CD4-positive, alpha-beta T cell treated with Interleukin-12 subunit alpha and Interleukin-12 subunit beta, for 1 hour (primary cell): ENCODE data around the gene MAP2K5.
A peak's percentile ranks its signal among the peaks of the same experiment; 100 is the strongest.

Experiments
- DNase-seq: peaks from one replicate; pipeline ENCODE4 v3.0.0-alpha.2; 2020

Gene MAP2K5

GRCh38 chr15:67827562-67828277, 285.2 kb downstream of the MAP2K5 start:
- DNase-seq: no peak

GRCh38 chr15:67828278-67828968, 285.9 kb downstream of the MAP2K5 start:
- no peak for DNase-seq

DNA sequence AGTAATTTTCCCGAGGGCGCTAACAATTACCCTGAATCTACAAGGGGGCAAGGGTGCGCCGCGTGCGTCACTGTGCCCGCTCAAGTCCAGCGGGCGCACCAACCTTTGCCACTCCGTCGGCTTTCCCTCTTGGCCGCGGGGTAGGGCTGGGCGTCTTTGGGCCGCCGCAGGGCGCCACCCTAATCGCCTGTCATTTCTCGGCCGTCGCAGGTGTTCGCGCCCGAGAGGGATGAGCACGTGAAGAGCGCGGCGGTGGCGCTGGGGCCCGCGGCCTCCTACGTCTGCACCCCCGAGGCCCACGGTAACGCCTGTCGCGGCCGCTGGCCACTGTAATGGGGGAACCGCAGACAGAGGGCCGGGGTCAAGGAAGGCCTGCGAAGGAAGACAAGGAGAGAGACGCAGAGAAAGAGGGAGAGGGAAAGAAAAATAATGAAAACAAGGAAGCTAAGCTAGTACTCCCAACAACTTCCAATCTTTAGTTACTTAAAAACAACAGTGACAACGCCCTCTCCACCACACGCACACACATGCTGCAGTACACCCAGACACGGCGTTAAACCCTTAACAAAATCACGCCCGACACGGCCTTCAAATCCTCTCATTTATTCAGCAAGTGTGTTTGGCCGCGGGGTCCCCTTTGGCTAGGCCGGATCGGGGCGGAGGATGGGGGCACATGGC, 286.6 kb downstream of the MAP2K5 start:
- DNase-seq: no peak

DNA sequence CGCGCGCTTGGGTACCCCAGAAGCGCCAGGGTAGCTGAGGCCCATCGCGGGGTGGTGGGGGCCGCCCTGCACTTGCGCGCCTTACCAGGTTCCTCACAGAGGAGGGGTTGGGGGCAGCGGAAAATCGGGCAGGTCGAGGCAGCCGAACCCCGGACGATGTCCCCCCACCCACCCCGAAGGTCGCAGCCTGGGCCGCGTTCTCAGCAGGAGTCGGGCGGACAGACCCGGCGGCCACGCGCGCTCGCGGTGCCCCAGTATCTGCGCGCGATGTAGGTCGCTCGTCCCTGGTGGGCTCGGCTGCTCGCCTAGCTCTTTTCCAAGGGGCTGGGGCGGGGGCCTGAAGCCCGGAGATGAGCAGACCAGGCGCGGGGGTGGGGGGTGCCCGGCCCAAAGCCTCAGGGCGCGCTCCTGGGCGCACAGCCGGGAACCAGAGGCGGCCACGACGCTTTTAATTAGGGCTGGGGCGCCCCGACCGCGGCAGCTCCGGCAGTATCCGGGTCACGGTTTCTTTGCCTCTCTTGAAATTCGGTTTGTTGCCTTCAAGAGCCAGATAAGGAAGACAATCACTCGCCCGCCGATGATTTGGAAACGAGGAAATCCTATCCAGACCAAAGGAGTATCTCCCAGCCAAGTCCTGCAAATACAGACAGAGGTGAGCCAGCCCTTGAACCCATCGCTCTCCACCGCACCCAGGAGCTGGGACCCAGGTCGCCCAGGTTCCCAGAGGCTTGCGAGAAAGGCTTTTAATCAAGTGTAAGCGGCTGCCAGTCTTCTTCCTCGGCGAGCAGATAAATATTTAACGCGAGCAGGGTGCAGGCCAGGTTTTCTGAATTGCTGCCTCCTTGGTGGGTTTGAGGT, 287.4 kb downstream of the MAP2K5 start:
- DNase-seq: no peak

- DNase-seq: no peak
These were observed 288.9 kb downstream of the MAP2K5 start for GRCh38 chr15:67831363-67831762.

DNA sequence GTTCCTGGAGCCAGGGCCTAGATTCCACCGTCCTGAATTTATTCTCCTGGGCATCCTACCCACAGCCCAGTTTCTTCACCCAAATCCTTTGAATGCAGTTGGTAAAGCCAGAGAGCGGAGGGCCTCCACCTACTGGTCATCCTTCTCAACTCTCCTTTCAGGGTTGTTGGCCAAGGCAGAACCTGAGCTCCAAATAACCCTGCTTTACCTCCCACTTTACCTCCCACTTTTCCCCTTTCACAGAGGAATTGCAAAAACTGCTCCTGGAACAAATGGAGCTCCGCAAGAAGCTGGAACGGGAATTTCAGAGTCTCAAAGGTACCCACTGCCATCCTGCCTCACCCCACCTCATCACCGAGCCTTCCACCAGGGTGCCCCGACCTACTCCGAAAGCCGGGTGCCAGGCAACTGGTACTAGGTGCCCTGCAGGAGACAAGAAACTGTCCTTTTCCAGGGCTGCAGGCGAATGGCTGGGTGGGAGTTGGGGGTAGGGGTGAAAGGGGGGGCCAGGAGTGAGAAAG, 289.6 kb downstream of the MAP2K5 start:
- DNase-seq: no peak

GRCh38 chr15:67832897-67833709, 290.6 kb downstream of the MAP2K5 start:
- DNase-seq: no peak

DNA sequence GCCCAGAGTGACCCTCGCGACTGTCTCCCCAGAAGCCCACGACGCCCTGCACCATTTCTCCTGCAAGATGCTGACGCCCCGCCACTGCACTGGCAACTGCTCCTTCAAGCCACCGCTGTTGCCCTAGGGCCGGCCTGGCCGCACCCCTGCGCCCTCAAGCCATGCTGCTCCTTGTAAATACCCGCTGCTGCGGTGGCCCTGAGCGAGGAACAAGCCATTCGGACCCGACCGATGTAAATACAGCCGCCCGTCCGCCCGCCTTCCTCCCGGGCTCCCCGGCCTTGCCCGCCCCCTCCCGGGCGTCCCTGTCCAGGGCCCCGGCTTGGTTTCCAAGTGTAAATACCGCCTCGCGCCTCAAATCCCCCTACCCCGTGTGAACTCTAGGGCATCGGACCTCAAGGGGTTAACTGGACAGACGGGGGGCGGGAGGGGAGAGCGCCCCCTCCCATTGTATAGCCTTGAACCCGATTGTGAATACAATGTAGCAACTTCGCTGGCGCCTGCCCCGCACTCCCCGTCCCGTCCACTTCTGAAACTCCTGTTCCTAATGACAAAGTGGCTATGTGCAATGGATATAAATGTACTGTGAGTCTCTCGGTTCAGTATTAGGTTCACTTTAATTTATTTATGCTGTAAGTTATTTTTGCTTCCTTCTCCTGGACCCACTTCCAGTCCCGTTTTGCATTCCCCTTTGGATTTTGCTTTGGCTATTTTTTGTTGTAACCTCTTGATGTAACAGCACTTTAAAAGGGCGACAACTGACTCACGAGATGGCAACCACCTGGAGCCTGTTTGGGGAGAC, 291.4 kb downstream of the MAP2K5 start:
- DNase-seq: no peak

GRCh38 chr15:67834581-67835296, 292.2 kb downstream of the MAP2K5 start:
- DNase-seq: no peak

- no peak for DNase-seq
These were observed 293.0 kb downstream of the MAP2K5 start for GRCh38 chr15:67835297-67836133.

DNA sequence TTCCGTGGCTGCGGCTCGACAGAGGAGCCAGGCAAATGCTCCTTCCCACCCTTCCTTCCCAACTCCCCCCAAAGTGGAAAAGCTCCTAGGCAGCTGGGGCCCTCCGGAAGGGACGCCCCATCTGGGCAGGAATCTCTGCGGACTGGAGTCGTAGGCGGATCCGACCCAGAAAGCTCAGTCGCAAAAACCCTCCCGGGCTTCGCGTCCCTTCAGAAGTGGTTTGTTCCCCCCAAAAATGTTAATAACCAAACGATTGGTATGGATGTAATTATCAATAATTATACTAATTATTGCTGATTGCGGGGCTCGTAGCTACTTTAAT, 293.6 kb downstream of the MAP2K5 start:
- no peak for DNase-seq

DNA sequence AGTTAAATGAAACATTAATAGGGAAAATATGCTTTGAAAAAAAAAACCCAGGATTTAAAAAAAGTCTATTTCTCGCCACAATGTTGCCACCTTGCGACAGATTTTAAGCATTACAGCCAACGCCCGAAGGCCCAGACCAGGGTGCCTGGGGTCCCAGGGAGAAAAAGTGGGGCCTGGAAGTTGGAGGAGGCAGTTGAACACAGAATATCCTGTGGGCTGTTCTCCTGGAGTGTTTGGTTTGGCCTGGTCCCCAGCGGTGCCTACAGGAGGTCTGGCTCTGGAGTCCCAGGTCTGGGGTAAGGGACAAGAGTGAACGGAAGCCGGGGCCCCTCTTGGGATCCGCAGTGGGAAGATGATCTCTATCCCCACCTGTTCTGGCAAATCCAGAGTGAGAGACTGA, 294.0 kb downstream of the MAP2K5 start:
- DNase-seq: peak; percentile 65

- DNase-seq: no peak
These were observed 294.5 kb downstream of the MAP2K5 start for GRCh38 chr15:67836955-67837354.

GRCh38 chr15:67838789-67839332, 296.4 kb downstream of the MAP2K5 start:
- no peak for DNase-seq

GRCh38 chr15:67839499-67839928, 297.0 kb downstream of the MAP2K5 start:
- no peak for DNase-seq

- peak; percentile 96 for DNase-seq
These were observed 297.6 kb downstream of the MAP2K5 start, which contains the start of gene RNU6-1 for GRCh38 chr15:67839929-67840748. Gene RNU6-1 (minus strand): TSS chr15:67840045.

- DNase-seq: no peak
These were observed 298.4 kb downstream of the MAP2K5 start for GRCh38 chr15:67840749-67841512.

GRCh38 chr15:67841513-67841762, 298.9 kb downstream of the MAP2K5 start:
- no peak for DNase-seq
